GM19467 (cell line): ENCODE data around the gene EHBP1L1.

Experiments used
- ATAC-seq: cut with Tn5 transposase; IDR thresholded peaks from one replicate; pipeline ENCODE4 v1.9.1; 2021; ENCODE audit warnings: mild to moderate bottlenecking, moderate library complexity; ENCODE audit not compliant: unreplicated experiment

EHBP1L1 gene

GRCh38 chr11:65592858-65593517, 17.1 kb downstream of the EHBP1L1 start:
- no peak for ATAC-seq

GRCh38 chr11:65593518-65594414, 17.9 kb downstream of the EHBP1L1 start:
- ATAC-seq = no peak

DNA sequence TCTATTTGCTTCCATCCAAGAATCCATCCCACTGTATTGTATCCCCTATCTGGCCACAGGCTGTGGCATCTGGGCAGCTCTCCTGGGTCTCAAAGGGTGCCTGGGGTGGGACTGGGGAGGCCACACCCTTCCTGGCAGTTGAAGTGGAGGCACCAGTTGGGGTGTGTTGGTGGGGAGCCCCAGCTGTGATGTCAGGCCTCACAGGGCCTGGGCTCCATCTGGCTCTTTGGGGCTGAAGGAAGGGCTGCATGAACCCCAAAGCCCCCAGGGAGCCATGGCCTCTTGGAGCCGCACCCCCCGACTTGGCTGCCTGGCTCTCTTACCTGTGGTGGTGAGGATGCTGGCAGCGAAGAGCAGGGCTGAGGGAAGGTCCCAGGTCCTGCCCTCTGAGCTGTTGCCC, 19.3 kb downstream of the EHBP1L1 start:
- no peak for ATAC-seq

DNA sequence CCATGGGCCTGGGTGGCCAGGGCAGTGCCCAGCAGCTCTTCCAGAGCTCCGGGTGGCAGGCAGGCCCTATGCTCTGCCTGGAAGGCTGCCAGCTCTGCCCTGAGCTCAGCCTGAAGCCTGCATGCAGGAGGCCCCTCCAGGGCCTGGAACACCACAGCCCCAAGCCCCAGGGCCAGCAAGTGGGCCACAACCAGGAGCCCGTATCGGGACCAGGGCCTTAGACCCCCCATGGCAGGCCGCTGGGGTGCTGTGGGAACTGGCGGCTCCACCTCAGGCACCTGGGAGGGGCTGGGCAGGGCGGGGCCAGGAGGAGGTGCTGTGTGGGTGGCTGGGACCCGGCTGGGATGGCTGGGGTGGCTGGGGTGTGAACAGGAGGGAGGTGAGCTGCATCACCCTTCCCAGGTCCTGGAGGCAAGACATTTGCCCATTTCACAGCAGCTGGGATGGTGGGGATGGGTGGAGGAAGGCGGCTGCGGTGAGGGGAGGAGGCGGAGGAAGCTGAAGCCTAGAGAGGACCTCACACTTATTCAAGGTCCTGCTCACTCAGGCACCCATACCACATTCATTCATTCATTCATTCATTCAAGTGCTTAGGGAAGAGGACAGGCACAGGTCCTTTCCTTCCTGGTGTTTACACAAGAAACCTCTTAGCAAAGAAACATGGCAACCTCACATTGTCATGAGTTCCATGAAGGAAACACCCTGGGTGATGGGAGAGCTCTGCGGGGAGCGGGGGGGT, 19.9 kb downstream of the EHBP1L1 start, which contains the start of gene KCNK7:
Gene KCNK7 (minus strand): TSS at position 258 of the 739 bp plus-strand sequence. CDS start 28 bp downstream, at position 230.
- no peak for ATAC-seq

- ATAC-seq = no peak
Observed at GRCh38 chr11:65596520-65596919, 20.7 kb downstream of the EHBP1L1 start.

DNA sequence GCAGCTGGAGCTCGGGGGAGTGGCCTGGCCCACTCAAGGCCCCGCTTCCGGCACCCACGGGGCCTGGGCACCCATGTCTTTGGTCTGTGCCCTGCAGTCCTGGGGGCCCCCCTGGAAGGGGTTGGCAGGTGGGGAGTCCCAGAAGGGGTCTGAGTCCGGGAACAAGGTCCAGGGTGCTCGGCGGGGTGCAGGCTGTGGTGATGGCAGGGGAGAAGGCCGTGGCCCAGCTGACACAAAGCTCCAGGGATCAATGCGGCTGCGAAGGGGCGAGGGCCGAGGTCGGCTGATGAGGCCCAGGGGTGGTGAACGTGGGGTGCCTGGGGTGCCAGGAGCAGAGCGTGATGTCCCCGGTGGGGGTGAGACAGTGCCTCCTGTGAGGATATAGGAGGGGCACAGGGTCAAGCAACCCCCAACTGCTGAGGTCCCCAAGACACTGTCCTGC, 22.4 kb downstream of the EHBP1L1 start:
- ATAC-seq = no peak

GRCh38 chr11:65599216-65599954, 23.5 kb downstream of the EHBP1L1 start:
- ATAC-seq = no peak

- ATAC-seq = no peak
Observed at GRCh38 chr11:65599955-65600246, 24.0 kb downstream of the EHBP1L1 start.

DNA sequence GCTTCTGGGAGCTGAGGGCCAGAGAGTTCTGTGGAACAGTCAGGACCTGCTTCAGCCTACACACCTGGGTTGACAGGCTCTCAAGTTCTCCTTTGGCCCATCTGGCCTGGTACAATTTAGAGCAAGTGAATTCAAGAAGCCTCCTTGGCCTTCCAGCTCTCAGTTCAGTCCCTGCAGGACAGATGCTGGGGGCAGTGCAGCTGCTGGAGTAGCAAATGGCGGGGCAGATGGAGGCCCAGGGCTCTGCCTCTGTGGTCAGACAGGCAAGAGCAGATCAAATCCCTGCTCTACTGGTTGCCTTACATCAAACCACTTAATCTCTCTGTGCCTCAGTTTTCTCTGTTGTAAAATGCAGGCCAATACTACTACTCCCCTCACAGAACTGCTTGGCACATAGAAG, 28.4 kb downstream of the EHBP1L1 start:
- no peak for ATAC-seq

DNA sequence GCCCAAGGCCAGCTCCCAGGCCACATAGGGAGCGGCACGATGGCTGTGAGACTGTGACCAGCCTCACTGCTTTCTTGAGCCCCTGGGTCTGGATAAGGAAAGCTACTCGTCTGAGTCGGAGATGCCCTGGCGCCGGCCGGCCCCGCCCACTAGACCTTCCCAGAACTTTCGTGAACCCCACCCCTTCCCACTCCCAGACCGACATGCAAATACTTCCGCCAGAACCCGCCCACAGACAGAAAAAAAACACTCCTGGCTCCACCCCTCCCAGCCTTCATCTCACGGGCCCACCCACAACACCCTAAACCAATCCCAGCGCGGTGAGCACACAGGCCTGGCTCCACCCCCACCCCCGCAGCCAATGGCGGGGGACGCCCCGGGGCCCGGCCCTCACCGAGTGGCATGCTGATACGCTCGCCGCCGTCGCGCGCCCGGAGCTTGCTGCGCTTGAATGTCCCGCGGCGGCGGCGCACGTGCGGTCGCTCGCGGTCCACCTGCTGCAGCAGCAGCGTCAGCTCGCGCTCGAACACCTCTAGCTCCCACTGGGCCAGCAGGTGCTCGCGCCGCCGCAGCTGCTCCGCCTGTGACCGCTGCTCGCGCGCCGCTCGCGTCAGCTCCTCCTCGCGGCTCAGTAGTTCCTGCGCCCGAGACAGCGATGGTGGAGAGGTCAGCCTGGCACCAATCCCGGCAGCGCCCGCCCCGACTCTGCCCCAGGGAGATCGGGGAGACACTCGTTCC, 31.2 kb downstream of the EHBP1L1 start:
- ATAC-seq = no peak

DNA sequence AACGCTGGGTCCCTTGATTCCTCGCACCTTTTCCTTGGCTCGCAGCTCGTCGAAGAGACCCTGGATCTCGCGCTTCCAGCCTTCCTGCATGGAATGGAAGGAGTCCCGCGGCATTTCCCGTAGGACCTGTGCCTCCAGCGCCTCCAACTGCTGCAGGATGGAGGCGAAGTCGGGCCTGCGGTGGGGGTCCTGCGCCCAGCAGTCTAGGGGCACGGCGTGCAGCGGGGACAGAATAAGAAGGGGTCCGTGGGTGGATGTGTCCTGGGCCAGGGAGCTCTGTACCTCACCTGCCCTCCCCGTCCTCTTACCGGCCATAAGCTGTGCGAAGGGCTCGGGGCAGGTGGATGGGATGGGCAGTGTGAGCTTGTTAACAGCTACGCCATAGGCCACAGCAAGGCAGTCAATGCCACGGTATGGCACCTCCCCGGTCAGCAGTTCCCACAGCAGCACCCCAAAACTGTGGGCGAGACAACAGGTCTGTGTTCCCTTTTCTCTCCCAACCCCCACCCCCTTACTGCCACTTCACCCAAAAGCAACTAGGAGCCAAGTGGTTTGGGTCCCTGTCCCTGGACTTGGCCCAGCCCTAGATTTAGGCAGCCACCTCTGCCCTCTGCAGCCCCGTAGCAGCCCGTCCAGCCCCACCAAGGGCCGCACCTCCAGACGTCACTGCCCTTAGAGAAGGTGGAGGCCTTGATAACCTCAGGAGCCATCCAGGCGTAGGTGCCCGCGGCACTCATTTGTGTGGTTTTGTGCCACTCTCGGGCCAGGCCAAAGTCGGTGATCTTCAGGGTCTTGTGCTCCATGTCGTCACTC, 32.0 kb downstream of the EHBP1L1 start:
- no peak for ATAC-seq

DNA sequence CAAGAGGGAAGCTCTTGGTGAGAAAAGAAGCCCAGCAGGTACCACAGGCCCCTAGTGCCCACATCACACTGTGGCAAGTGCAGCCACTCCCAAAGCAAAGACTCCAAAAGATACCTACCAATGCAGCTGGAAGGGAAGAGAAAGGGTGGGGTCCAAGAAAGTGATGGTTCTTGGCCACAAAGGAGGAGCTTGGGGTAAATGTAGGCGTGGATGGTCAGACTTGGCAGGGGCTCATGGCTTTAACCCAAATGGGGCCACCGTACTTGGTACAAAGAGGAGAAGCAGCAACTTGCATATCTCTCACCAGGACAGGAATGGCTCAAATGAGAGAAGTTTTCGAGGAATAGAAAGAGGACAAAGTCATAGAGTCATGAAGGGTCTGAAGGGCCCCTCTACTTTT, 33.4 kb downstream of the EHBP1L1 start:
- no peak for ATAC-seq

GRCh38 chr11:65609665-65610064, 33.8 kb downstream of the EHBP1L1 start:
- ATAC-seq = no peak

DNA sequence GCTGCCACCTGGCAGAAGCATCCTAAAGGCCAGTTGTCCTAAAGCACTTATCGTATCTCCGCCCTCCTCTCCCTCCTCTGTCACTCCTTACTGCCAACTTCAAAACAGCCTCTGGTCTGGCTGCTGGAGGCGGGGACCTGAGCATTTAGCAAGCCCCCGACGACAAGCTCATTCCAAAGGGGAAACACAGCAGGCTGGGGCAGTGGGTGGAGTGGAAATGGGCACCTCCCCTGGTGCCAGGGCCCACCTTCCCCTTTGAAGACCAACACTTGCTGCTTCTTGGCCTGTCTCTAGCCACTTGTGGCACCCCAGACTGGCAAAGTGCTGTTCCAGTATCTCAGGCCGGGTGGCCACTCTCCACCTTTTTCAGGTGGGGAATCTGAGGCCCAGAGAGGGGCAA, 34.6 kb downstream of the EHBP1L1 start:
- ATAC-seq = no peak

GRCh38 chr11:65611028-65611757, 35.3 kb downstream of the EHBP1L1 start:
- no peak for ATAC-seq

GRCh38 chr11:65611758-65612603, 36.1 kb downstream of the EHBP1L1 start:
- no peak for ATAC-seq

DNA sequence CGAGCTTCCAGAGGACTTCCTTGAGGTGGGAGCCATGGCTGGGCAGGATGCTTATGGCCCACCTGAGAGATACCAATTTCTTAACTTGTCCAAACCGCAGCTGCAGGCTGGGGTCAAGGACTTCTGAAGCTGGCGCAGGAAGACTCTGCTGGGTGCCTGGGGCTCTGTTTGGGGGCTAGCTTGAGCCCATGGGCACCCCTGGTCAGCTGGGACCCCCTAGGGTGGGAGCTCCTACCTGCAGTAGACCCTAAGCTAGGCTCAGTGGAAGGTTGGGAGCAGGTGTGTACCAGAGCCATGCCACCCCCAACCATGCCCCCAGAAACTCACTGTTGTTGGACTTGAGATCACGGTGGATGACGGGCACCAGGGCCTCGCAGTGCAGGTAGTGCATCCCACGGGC, 36.8 kb downstream of the EHBP1L1 start:
- no peak for ATAC-seq
